Endothelial cell of umbilical vein (primary cell): ENCODE data around the gene INPP5E.

Experiments used
- EZH2 ChIP-seq: IDR thresholded peaks from 2 replicates; pipeline ENCODE4 v1.6.1; 2012; ENCODE audit warnings: borderline replicate concordance, low read depth, mild to moderate bottlenecking, moderate library complexity, low read length, inconsistent platforms; ENCODE audit not compliant: severe bottlenecking
- MYC ChIP-seq: IDR thresholded peaks from one replicate; pipeline ENCODE4 v1.6.1; 2011; ENCODE audit warnings: mild to moderate bottlenecking, low read depth, low read length
- POLR2AphosphoS5 ChIP-seq: IDR thresholded peaks from 2 replicates; pipeline ENCODE4 v1.6.1; 2012; ENCODE audit warnings: low read depth, mild to moderate bottlenecking, control low read depth, low read length, moderate library complexity; ENCODE audit not compliant: insufficient read depth
- TF ChIP-seq, protein P1 (sequence below), 2 donors: IDR thresholded peaks; 1 replicate in 1 of 2; 2 replicates in 1 of 2; pipeline ENCODE4 v1.5.1; 2011; ENCODE audit warnings: low read length in 2 of 2, mild to moderate bottlenecking in 2 of 2, moderate library complexity in 2 of 2, control low read depth in 1 of 2, inconsistent platforms in 1 of 2, low read depth in 1 of 2; ENCODE audit not compliant: insufficient read depth in 1 of 2; ENCODE audit errors: extremely low read depth in 1 of 2
- TF ChIP-seq, protein P2 (sequence below): IDR thresholded peaks from 2 replicates; pipeline ENCODE4 v1.6.1; 2011; ENCODE audit not compliant: insufficient read depth, insufficient read length

DNA sequence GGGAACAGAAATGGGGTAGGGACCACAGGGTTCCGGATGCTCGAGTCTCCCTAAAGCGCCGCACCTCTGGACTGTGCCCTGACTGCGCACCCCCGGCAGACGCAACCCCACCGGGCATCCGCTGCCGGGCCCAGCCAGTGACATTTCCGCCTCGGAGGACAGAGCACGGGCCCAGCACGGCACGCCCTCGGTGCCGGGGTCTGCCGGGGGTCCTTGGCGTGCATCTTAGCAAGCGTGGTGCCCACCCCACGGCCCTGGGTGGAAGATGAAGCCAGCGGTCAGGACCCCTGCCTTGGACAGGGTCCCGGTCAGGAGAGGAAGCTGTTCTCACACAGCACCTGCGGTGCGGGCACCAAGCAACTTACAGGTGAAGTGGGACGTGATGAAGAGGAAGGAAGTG is 7.1 kb downstream of the INPP5E start:
- TF ChIP-seq, protein P1, sequence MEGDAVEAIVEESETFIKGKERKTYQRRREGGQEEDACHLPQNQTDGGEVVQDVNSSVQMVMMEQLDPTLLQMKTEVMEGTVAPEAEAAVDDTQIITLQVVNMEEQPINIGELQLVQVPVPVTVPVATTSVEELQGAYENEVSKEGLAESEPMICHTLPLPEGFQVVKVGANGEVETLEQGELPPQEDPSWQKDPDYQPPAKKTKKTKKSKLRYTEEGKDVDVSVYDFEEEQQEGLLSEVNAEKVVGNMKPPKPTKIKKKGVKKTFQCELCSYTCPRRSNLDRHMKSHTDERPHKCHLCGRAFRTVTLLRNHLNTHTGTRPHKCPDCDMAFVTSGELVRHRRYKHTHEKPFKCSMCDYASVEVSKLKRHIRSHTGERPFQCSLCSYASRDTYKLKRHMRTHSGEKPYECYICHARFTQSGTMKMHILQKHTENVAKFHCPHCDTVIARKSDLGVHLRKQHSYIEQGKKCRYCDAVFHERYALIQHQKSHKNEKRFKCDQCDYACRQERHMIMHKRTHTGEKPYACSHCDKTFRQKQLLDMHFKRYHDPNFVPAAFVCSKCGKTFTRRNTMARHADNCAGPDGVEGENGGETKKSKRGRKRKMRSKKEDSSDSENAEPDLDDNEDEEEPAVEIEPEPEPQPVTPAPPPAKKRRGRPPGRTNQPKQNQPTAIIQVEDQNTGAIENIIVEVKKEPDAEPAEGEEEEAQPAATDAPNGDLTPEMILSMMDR (IDR thresholded peaks at IDR 0.05; ENCODE audit: extremely low read depth in 1 of 2, insufficient read depth in 1 of 2, low read depth in 1 of 2, low read length in 2 of 2) = no peak
- no peak for TF ChIP-seq POLR2AphosphoS5
- TF ChIP-seq MYC = no peak
- no peak for TF ChIP-seq EZH2
- TF ChIP-seq, protein P2, sequence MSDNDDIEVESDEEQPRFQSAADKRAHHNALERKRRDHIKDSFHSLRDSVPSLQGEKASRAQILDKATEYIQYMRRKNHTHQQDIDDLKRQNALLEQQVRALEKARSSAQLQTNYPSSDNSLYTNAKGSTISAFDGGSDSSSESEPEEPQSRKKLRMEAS = no peak
